Activated CD4-positive, alpha-beta memory T cell treated with anti-CD3 and anti-CD28 coated beads, Interleukin-2, amount 10 ng/mL, durations not matched to agents 7 days and 5 days (primary cell): ENCODE results near the gene IGSF8. TPM values are rescaled to one million over a fixed set of nuclear protein-coding genes. Genes with fewer than 3 reads are reported as not detected.
A peak's percentile ranks its signal among the peaks of the same experiment; 100 is the strongest.

Experiments
- CTCF ChIA-PET: fragments of 350-600 bp; sonication (Branson Sonifier 250); formaldehyde crosslinking; loops from one replicate; lab custom pipeline; 2021; ENCODE audit warnings: antibody characterized with exemption, inconsistent platforms; lab: Charles Lee
- POLR2A ChIA-PET: fragments of 350-600 bp; sonication (Branson Sonifier 250); formaldehyde crosslinking; loops from one replicate; lab custom pipeline; 2021; ENCODE audit warnings: antibody characterized with exemption; lab: Charles Lee
- DNase-seq: peaks from one replicate; pipeline ENCODE4 v3.0.0-alpha.2; 2020
- H3K27ac Mint-ChIP-seq: one replicate; pipeline ENCODE4 v1.8.0; 2021; ENCODE audit warnings: mild to moderate bottlenecking, mixed read lengths
- H3K27me3 Mint-ChIP-seq: one replicate; pipeline ENCODE4 v1.8.0; 2021; ENCODE audit warnings: mixed read lengths
- H3K36me3 Mint-ChIP-seq: one replicate; pipeline ENCODE4 v1.8.0; 2021; ENCODE audit warnings: low read depth, mixed read lengths
- H3K4me1 Mint-ChIP-seq: one replicate; pipeline ENCODE4 v1.8.0; 2021; ENCODE audit warnings: mixed read lengths
- H3K4me3 Mint-ChIP-seq: one replicate; pipeline ENCODE4 v1.8.0; 2021; ENCODE audit warnings: mild to moderate bottlenecking, mixed read lengths
- H3K9me3 Mint-ChIP-seq: one replicate; pipeline ENCODE4 v1.8.0; 2021; ENCODE audit warnings: mixed read lengths
- total RNA-seq, 2 experiments: library from RNA; stranded (reverse); gene quantifications; one replicate each; pipeline ENCODE4 v1.2.3, GENCODE V29; 2021

The IGSF8 gene
- total RNA-seq, 2 experiments from 2014 or later, result 30.5 to 31.6 TPM

DNA sequence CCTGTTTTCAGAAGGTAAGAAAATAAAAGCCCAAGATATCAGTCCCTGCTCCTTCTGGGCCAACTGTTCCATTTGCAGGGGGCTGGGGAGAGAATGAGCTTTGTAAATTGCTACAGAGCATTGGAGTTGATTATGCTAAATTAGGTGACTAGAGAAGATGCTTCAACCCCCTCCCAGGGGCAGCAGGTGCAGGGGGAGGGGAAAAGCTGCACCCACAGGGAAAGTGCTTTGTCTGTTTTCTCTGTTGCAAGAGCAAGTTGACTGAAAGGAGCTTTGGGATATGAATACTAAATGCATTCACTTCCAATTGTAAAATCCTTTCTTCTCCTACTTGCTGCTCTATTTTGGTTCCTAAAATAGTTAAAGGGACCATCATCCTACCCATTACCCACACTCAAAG is 50.1 kb downstream of the IGSF8 start:
- Mint-ChIP-seq H3K4me3 (no peak overlapping the region), H3K9me3 (no peaks in the 10 kb centered on the region), H3K27ac (no peak overlapping the region), H3K36me3 (no peaks in the 10 kb centered on the region), H3K27me3 (peaks cover 48% of the 10 kb centered on the region), H3K4me1 (peaks cover 12% of the 10 kb centered on the region)
- DNase-seq, result no peak
- CTCF ChIA-PET, result interaction anchor here (1.3 kb wide), 1 partner anchor 37 kb away, joined by 6 read pairs; no protein-coding TSS in a partner anchor
- POLR2A ChIA-PET, result no interaction called here

GRCh38 chr1:160047111-160047991 is 51.1 kb downstream of the IGSF8 start:
- Mint-ChIP-seq H3K4me1 (peaks cover 12% of the 10 kb centered on the region), H3K4me3 (peak overlapping the region; percentile 44), H3K9me3 (no peaks in the 10 kb centered on the region), H3K27me3 (peaks cover 45% of the 10 kb centered on the region), H3K36me3 (no peaks in the 10 kb centered on the region), H3K27ac (no peak overlapping the region)
- ChIA-PET CTCF (interaction anchor here (0.5 to 4.3 kb wide), 21 partner anchors 7 to 721 kb away, joined by 3 to 112 read pairs (median 7); partner anchors contain the start of gene KCNJ9), POLR2A (interaction anchor here (1.2 to 1.9 kb wide), 4 partner anchors 23 to 124 kb away, joined by 3 to 8 read pairs (median 4); partner anchors contain the start of gene KCNJ10)
- DNase-seq, result no peak

DNA sequence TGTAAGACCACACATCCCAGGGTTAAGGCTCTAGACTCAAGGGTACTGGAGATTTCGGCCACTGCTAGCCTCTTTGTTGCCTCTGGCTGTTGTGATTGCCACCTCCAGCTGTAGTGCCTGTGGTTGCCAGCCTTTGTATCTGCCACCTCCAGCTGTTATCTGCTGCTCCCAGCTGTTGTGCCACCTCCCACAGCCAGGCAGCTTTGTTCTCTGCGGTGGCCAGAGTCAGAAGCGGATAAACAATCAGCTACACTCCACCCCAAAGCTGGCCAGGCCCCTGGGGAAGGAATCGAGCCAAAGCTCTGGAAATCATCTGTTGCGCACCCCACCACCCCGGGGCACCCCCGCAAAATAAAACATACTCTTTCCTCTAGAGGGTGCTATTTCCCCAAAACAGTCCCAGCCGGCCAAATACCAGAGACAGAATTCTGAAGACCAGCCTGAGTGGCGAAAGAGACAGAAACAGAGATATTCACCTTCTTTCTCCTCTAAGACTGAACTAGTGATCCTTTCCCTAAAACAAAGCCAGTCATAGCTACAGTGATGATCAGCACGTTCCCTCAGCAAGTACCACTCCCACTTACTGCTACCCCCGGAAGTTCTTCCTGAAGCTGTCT is 51.8 kb downstream of the IGSF8 start:
- no peaks in the 10 kb centered on the region for H3K9me3 Mint-ChIP-seq
- H3K27me3 Mint-ChIP-seq, result peaks cover 39% of the 10 kb centered on the region
- ChIA-PET POLR2A (interaction anchor here (1.2 to 1.9 kb wide), 4 partner anchors 24 to 123 kb away, joined by 3 to 8 read pairs (median 4); partner anchors contain the start of gene KCNJ10), CTCF (interaction anchor here (0.5 to 4.3 kb wide), 26 partner anchors 8 to 722 kb away, joined by 3 to 112 read pairs (median 6); partner anchors contain the start of genes IGSF8 and KCNJ9)
- H3K4me3 Mint-ChIP-seq, result peak overlapping the region; percentile 44
- H3K27ac Mint-ChIP-seq, result no peak overlapping the region
- peak; percentile 47 for DNase-seq
- peaks cover 12% of the 10 kb centered on the region for H3K4me1 Mint-ChIP-seq
- H3K36me3 Mint-ChIP-seq, result no peaks in the 10 kb centered on the region

DNA sequence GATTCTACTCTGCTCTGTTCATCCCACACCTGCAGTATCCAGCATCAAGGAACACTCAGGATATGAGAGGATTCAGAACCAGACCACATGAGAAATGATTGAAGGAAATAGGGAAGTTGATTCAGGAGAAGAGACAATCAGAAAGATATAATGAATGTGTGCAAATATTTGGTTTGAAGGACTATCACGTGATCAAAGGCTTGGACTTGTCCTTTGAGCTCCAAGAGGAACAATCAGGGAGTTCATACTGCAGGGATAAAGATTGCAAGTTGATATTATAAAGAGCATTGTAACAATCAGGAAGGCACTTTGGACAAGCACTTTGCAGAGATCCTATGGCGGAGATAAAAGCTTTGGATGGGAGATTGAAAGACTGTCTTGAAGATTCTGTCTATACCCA is 52.8 kb downstream of the IGSF8 start:
- H3K9me3 Mint-ChIP-seq, result no peaks in the 10 kb centered on the region
- no peaks in the 10 kb centered on the region for H3K36me3 Mint-ChIP-seq
- no peak for DNase-seq
- H3K27me3 Mint-ChIP-seq, result peaks cover 34% of the 10 kb centered on the region
- ChIA-PET POLR2A (interaction anchor here (1.9 kb wide), 1 partner anchor 52 kb away, joined by 8 read pairs; no protein-coding TSS in a partner anchor), CTCF (interaction anchor here (0.8 to 4.3 kb wide), 19 partner anchors 8 to 206 kb away, joined by 3 to 112 read pairs (median 7); partner anchors contain the start of genes IGSF8 and KCNJ9)
- no peak overlapping the region for H3K4me3 Mint-ChIP-seq
- H3K27ac Mint-ChIP-seq, result no peak overlapping the region
- H3K4me1 Mint-ChIP-seq, result peaks cover 12% of the 10 kb centered on the region

DNA sequence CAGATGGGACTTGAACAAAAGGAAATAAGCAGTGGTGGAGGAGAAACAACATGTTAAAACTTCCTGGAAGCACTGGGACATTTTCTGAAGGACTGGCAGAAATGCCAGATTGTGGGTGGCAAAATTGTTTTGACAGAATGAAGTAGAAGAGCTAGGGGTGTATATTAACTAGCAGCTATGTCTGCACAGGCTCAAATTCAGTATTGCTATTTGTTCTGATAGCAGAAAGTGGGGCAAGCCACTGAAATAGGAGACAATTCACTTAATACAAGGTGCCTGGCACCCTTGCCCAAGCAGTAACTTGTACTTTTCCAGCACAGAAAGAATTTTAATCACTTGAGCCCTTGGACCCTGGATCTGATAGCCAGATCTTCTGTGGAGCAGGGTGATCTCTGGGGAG is 54.9 kb downstream of the IGSF8 start:
- Mint-ChIP-seq H3K9me3 (no peaks in the 10 kb centered on the region), H3K4me1 (peaks cover 12% of the 10 kb centered on the region), H3K4me3 (no peak overlapping the region), H3K36me3 (no peaks in the 10 kb centered on the region), H3K27me3 (peaks cover 27% of the 10 kb centered on the region), H3K27ac (no peak overlapping the region)
- CTCF ChIA-PET, result interaction anchor here (0.8 to 4.3 kb wide), 3 partner anchors 35 to 42 kb away, joined by 3 to 37 read pairs (median 5); no protein-coding TSS in a partner anchor
- POLR2A ChIA-PET, result interaction anchor here (0.9 kb wide), 1 partner anchor 12 kb away, joined by 3 read pairs; the partner anchor contains the start of gene PIGM
- no peak for DNase-seq

Other genes starting within 250 kb of the IGSF8 start
- gene VSIG8, start 236.0 kb downstream of the IGSF8 start, total RNA-seq, result not detected
- gene CFAP45, start 198.5 kb downstream of the IGSF8 start, total RNA-seq, result 1 to 10 TPM; 1.0 to 1.3 TPM
- gene TAGLN2, start 173.1 kb downstream of the IGSF8 start, total RNA-seq, result 100 to 1,000 TPM; 548 to 554 TPM
- gene IGSF9, start 153.0 kb downstream of the IGSF8 start, total RNA-seq, result not detected
- not detected for gene SLAMF9, start 144.4 kb downstream of the IGSF8 start, total RNA-seq
- 1 to 10 TPM; 5.2 to 5.7 TPM for gene PIGM, start 66.6 kb downstream of the IGSF8 start, total RNA-seq
- gene KCNJ10, start 28.5 kb downstream of the IGSF8 start, total RNA-seq, result not detected
- gene KCNJ9, start 17.1 kb downstream of the IGSF8 start, total RNA-seq, result not detected
- gene ATP1A2, start 17.1 kb upstream of the IGSF8 start, total RNA-seq, result not detected
- gene ATP1A4, start 53.0 kb upstream of the IGSF8 start, total RNA-seq, result under 1 TPM in 1 of 2 experiments, not detected in 1; 0.33 TPM
- under 1 TPM in 1 of 2 experiments, not detected in 1; 0.35 TPM for gene CASQ1, start 92.0 kb upstream of the IGSF8 start, total RNA-seq
- gene PEA15, start 106.8 kb upstream of the IGSF8 start, total RNA-seq, result 10 to 100 TPM; 38.2 to 39.3 TPM
- gene DCAF8, start 163.9 kb upstream of the IGSF8 start, total RNA-seq, result 100 to 1,000 TPM; 123 to 125 TPM
- gene PEX19, start 186.5 kb upstream of the IGSF8 start, total RNA-seq, result 10 to 100 TPM; 53.8 to 60.8 TPM
- gene COPA, start 244.6 kb upstream of the IGSF8 start, total RNA-seq, result 100 to 1,000 TPM; 145 to 146 TPM
- gene NCSTN, start 244.8 kb upstream of the IGSF8 start, total RNA-seq, result 10 to 100 TPM; 64.5 to 65.3 TPM